HEK293 (cell line): ENCODE measurements around the gene HIC1.

Experiments used
- BCL11B ChIP-seq: fragments of 450-650 bp; formaldehyde crosslinking; IDR thresholded peaks from 2 replicates; pipeline ENCODE4 v1.5.1; 2016; ENCODE audit warnings: low read depth, missing biosample characterization, missing genetic modification characterization
- GLIS2 ChIP-seq: fragments of 450-650 bp; formaldehyde crosslinking; IDR thresholded peaks from 2 replicates; pipeline ENCODE4 v1.5.1; 2016; ENCODE audit warnings: missing biosample characterization, missing genetic modification characterization
- KLF16 ChIP-seq: fragments of 450-650 bp; formaldehyde crosslinking; IDR thresholded peaks from 2 replicates; pipeline ENCODE4 v1.5.1; 2017; ENCODE audit warnings: missing biosample characterization, missing genetic modification characterization
- SP2 ChIP-seq: fragments of 450-650 bp; formaldehyde crosslinking; IDR thresholded peaks from 2 replicates; pipeline ENCODE4 v1.5.1; 2016; ENCODE audit warnings: missing biosample characterization, missing genetic modification characterization
- SP7 ChIP-seq: fragments of 450-650 bp; formaldehyde crosslinking; IDR thresholded peaks from 2 replicates; pipeline ENCODE4 v1.5.1; 2016; ENCODE audit warnings: missing biosample characterization, missing genetic modification characterization
- ZBTB17 ChIP-seq: fragments of 450-650 bp; formaldehyde crosslinking; IDR thresholded peaks from 2 replicates; pipeline ENCODE4 v1.5.1; 2016; ENCODE audit warnings: missing biosample characterization, missing genetic modification characterization
- ZNF146 ChIP-seq: fragments of 450-650 bp; formaldehyde crosslinking; IDR thresholded peaks from 2 replicates; pipeline ENCODE4 v1.5.1; 2016; ENCODE audit warnings: missing biosample characterization, missing genetic modification characterization
- ZNF175 ChIP-seq: fragments of 450-650 bp; formaldehyde crosslinking; IDR thresholded peaks from 2 replicates; pipeline ENCODE4 v1.5.1; 2016; ENCODE audit warnings: missing biosample characterization, missing genetic modification characterization
- ZNF184 ChIP-seq: fragments of 450-650 bp; IDR thresholded peaks from 2 replicates; pipeline ENCODE4 v1.5.1; 2018; ENCODE audit warnings: missing biosample characterization, mild to moderate bottlenecking, missing genetic modification characterization
- ZNF202 ChIP-seq: fragments of 450-650 bp; formaldehyde crosslinking; IDR thresholded peaks from 2 replicates; pipeline ENCODE4 v1.5.1; 2016; ENCODE audit warnings: missing biosample characterization, missing genetic modification characterization, borderline replicate concordance
- ZNF221 ChIP-seq: fragments of 450-650 bp; formaldehyde crosslinking; IDR thresholded peaks from 2 replicates; pipeline ENCODE4 v1.5.1; 2017; ENCODE audit warnings: missing biosample characterization, missing genetic modification characterization, borderline replicate concordance
- ZNF23 ChIP-seq: fragments of 450-650 bp; formaldehyde crosslinking; IDR thresholded peaks from 2 replicates; pipeline ENCODE4 v1.5.1; 2016; ENCODE audit warnings: missing biosample characterization, missing genetic modification characterization, borderline replicate concordance
- ZNF311 ChIP-seq: fragments of 450-650 bp; formaldehyde crosslinking; IDR thresholded peaks from 2 replicates; pipeline ENCODE4 v1.5.1; 2017; ENCODE audit warnings: missing biosample characterization, missing genetic modification characterization, borderline replicate concordance
- ZNF37A ChIP-seq: fragments of 450-650 bp; IDR thresholded peaks from 2 replicates; pipeline ENCODE4 v1.5.1; 2018; ENCODE audit warnings: missing biosample characterization, missing genetic modification characterization
- ZNF394 ChIP-seq: fragments of 450-650 bp; formaldehyde crosslinking; IDR thresholded peaks from 2 replicates; pipeline ENCODE4 v1.5.1; 2016; ENCODE audit warnings: missing biosample characterization, missing genetic modification characterization, mild to moderate bottlenecking, moderate library complexity, borderline replicate concordance
- ZNF404 ChIP-seq: fragments of 450-650 bp; formaldehyde crosslinking; IDR thresholded peaks from 2 replicates; pipeline ENCODE4 v1.5.1; 2017; ENCODE audit warnings: missing biosample characterization, missing genetic modification characterization
- ZNF529 ChIP-seq: fragments of 450-650 bp; formaldehyde crosslinking; IDR thresholded peaks from 2 replicates; pipeline ENCODE4 v1.5.1; 2017; ENCODE audit warnings: missing genetic modification characterization, missing biosample characterization; ENCODE audit not compliant: insufficient replicate concordance
- ZNF544 ChIP-seq: fragments of 450-650 bp; formaldehyde crosslinking; IDR thresholded peaks from 2 replicates; pipeline ENCODE4 v1.5.0; 2017; ENCODE audit warnings: missing biosample characterization, missing genetic modification characterization
- ZNF596 ChIP-seq: fragments of 450-650 bp; IDR thresholded peaks from 2 replicates; pipeline ENCODE4 v1.5.0; 2018; ENCODE audit warnings: missing biosample characterization, mild to moderate bottlenecking, missing genetic modification characterization, moderate library complexity
- ZNF621 ChIP-seq: fragments of 450-650 bp; formaldehyde crosslinking; IDR thresholded peaks from 2 replicates; pipeline ENCODE4 v1.5.1; 2017; ENCODE audit warnings: missing biosample characterization, missing genetic modification characterization
- ZNF654 ChIP-seq: fragments of 450-650 bp; formaldehyde crosslinking; IDR thresholded peaks from 2 replicates; pipeline ENCODE4 v1.5.1; 2016; ENCODE audit warnings: low read depth, missing biosample characterization, missing genetic modification characterization
- ZNF670 ChIP-seq: fragments of 450-650 bp; formaldehyde crosslinking; IDR thresholded peaks from 2 replicates; pipeline ENCODE4 v1.5.1; 2016; ENCODE audit warnings: missing biosample characterization, missing genetic modification characterization, low read depth
- ZNF777 ChIP-seq: fragments of 450-650 bp; formaldehyde crosslinking; IDR thresholded peaks from 2 replicates; pipeline ENCODE4 v1.5.1; 2017; ENCODE audit warnings: missing biosample characterization, missing genetic modification characterization, borderline replicate concordance
- ZNF830 ChIP-seq: fragments of 450-650 bp; IDR thresholded peaks from 2 replicates; pipeline ENCODE4 v1.5.0; 2018; ENCODE audit warnings: missing biosample characterization, missing genetic modification characterization, low read depth, mild to moderate bottlenecking, moderate library complexity
- TF ChIP-seq, protein P1 (sequence below): fragments of 450-650 bp; formaldehyde crosslinking; IDR thresholded peaks from 2 replicates; pipeline ENCODE4 v1.5.1; 2016; ENCODE audit warnings: missing biosample characterization, missing genetic modification characterization
- TF ChIP-seq, protein P2 (sequence below): fragments of 450-650 bp; IDR thresholded peaks from 2 replicates; pipeline ENCODE4 v1.5.1; 2018; ENCODE audit warnings: missing biosample characterization, missing genetic modification characterization
- TF ChIP-seq, protein P3 (sequence below): fragments of 450-650 bp; formaldehyde crosslinking; IDR thresholded peaks from 2 replicates; pipeline ENCODE4 v1.5.1; 2016; ENCODE audit warnings: missing biosample characterization, missing genetic modification characterization
- TF ChIP-seq, protein P4 (sequence below): fragments of 450-650 bp; formaldehyde crosslinking; IDR thresholded peaks from 2 replicates; pipeline ENCODE4 v1.5.1; 2016; ENCODE audit warnings: missing biosample characterization, missing genetic modification characterization
- TF ChIP-seq, protein P5 (sequence below): fragments of 450-650 bp; formaldehyde crosslinking; optimal IDR thresholded peaks from 2 replicates; pipeline ENCODE3; 2016; ENCODE audit warnings: missing biosample characterization, mild to moderate bottlenecking, missing genetic modification characterization
- TF ChIP-seq, protein P6 (sequence below): fragments of 450-650 bp; formaldehyde crosslinking; IDR thresholded peaks from 2 replicates; pipeline ENCODE4 v1.5.1; 2016; ENCODE audit warnings: missing biosample characterization, missing genetic modification characterization
- TF ChIP-seq, protein P7 (sequence below): sonication (generic); formaldehyde crosslinking; IDR thresholded peaks from 2 replicates; pipeline ENCODE4 v1.8.1; 2022; ENCODE audit warnings: mild to moderate bottlenecking, moderate library complexity, missing genetic modification reagents

Gene HIC1

DNA sequence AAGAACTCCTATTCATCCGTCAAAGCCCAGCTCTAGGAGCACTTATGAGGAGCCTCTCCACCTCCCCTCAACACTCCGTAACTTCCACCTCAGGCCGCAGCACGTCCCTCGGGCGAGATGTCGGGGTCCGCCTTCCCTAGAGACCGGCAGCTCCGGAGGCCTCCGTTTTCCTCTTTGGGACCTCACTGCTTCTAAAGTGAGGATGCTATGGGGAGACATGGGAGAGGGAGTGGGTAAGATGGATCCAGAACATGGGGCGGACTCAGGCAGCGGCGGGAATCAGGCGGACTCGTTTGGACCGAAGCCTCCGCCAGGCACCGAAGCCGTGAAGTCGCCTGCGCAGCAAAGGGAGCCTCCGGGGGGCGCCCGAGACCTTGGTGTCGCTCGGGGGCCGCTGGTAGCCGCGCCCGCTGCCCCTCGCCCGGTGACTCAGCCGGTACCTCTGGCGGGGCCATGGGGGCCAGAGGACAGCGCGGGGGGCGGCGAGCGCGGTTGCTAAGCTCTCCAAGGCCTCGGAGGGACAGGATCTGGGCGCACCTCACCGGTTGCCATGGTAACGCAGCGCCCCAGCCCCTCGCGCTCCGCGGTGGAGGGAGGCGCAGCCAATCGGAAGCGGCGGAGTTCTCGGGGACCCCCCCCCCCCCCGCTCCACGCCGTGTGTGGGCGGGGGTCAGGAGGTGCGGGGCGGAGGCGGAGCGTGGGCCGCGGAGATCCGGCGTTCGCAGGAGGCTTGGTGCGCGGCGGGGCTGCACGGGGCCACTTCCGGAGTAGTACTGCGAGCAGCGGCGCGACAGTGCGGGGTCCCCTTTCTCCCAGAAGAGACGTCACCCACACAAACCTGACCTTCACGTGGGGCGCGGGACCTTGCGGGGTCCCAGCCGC, 1.3 kb upstream of the HIC1 start (continued):
- TF ChIP-seq ZNF670 (tag by site-specific recombination) (no peak), ZNF37A (tag by site-specific recombination) (no peak), ZNF146 (tag by site-specific recombination) (no peak), ZNF23 (no peak), KLF16 (peak; percentile 61), GLIS2 (peak; percentile 99), BCL11B (tag by site-specific recombination) (peak; percentile 27; the same call in 1 of the 2 replicates), ZNF184 (no peak), ZNF596 (tag by site-specific recombination) (no peak), ZNF544 (no peak), ZNF175 (tag by site-specific recombination) (no peak), ZNF394 (tag by site-specific recombination) (no peak), SP7 (peak; percentile 82), ZNF221 (tag by site-specific recombination) (no peak), ZNF621 (tag by site-specific recombination) (no peak), ZNF529 (no peak), ZNF202 (tag by site-specific recombination) (no peak), ZNF404 (no peak), ZNF830 (tag by site-specific recombination) (no peak), ZNF777 (no peak), ZNF311 (tag by site-specific recombination) (no peak), SP2 (tag by site-specific recombination) (peak; percentile 72), ZNF654 (peak; percentile 57), ZBTB17 (tag by site-specific recombination) (peak; percentile 92)
- TF ChIP-seq, protein P1, sequence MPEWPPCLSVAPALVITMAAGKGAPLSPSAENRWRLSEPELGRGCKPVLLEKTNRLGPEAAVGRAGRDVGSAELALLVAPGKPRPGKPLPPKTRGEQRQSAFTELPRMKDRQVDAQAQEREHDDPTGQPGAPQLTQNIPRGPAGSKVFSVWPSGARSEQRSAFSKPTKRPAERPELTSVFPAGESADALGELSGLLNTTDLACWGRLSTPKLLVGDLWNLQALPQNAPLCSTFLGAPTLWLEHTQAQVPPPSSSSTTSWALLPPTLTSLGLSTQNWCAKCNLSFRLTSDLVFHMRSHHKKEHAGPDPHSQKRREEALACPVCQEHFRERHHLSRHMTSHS (tag by site-specific recombination): no peak
- TF ChIP-seq, protein P2, sequence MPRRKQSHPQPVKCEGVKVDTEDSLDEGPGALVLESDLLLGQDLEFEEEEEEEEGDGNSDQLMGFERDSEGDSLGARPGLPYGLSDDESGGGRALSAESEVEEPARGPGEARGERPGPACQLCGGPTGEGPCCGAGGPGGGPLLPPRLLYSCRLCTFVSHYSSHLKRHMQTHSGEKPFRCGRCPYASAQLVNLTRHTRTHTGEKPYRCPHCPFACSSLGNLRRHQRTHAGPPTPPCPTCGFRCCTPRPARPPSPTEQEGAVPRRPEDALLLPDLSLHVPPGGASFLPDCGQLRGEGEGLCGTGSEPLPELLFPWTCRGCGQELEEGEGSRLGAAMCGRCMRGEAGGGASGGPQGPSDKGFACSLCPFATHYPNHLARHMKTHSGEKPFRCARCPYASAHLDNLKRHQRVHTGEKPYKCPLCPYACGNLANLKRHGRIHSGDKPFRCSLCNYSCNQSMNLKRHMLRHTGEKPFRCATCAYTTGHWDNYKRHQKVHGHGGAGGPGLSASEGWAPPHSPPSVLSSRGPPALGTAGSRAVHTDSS (tag by site-specific recombination): no peak
- TF ChIP-seq, protein P3, sequence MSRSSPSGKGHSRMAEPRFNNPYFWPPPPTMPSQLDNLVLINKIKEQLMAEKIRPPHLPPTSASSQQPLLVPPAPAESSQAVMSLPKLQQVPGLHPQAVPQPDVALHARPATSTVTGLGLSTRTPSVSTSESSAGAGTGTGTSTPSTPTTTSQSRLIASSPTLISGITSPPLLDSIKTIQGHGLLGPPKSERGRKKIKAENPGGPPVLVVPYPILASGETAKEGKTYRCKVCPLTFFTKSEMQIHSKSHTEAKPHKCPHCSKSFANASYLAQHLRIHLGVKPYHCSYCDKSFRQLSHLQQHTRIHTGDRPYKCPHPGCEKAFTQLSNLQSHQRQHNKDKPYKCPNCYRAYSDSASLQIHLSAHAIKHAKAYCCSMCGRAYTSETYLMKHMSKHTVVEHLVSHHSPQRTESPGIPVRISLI (tag by site-specific recombination): no peak
- TF ChIP-seq, protein P4, sequence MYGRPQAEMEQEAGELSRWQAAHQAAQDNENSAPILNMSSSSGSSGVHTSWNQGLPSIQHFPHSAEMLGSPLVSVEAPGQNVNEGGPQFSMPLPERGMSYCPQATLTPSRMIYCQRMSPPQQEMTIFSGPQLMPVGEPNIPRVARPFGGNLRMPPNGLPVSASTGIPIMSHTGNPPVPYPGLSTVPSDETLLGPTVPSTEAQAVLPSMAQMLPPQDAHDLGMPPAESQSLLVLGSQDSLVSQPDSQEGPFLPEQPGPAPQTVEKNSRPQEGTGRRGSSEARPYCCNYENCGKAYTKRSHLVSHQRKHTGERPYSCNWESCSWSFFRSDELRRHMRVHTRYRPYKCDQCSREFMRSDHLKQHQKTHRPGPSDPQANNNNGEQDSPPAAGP (tag by site-specific recombination): peak; percentile 86
- TF ChIP-seq, protein P5, sequence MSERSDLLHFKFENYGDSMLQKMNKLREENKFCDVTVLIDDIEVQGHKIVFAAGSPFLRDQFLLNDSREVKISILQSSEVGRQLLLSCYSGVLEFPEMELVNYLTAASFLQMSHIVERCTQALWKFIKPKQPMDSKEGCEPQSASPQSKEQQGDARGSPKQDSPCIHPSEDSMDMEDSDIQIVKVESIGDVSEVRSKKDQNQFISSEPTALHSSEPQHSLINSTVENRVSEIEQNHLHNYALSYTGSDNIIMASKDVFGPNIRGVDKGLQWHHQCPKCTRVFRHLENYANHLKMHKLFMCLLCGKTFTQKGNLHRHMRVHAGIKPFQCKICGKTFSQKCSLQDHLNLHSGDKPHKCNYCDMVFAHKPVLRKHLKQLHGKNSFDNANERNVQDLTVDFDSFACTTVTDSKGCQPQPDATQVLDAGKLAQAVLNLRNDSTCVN (tag by site-specific recombination): peak; percentile 88
- TF ChIP-seq, protein P6, sequence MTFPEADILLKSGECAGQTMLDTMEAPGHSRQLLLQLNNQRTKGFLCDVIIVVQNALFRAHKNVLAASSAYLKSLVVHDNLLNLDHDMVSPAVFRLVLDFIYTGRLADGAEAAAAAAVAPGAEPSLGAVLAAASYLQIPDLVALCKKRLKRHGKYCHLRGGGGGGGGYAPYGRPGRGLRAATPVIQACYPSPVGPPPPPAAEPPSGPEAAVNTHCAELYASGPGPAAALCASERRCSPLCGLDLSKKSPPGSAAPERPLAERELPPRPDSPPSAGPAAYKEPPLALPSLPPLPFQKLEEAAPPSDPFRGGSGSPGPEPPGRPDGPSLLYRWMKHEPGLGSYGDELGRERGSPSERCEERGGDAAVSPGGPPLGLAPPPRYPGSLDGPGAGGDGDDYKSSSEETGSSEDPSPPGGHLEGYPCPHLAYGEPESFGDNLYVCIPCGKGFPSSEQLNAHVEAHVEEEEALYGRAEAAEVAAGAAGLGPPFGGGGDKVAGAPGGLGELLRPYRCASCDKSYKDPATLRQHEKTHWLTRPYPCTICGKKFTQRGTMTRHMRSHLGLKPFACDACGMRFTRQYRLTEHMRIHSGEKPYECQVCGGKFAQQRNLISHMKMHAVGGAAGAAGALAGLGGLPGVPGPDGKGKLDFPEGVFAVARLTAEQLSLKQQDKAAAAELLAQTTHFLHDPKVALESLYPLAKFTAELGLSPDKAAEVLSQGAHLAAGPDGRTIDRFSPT: peak; percentile 92
- TF ChIP-seq, protein P7, sequence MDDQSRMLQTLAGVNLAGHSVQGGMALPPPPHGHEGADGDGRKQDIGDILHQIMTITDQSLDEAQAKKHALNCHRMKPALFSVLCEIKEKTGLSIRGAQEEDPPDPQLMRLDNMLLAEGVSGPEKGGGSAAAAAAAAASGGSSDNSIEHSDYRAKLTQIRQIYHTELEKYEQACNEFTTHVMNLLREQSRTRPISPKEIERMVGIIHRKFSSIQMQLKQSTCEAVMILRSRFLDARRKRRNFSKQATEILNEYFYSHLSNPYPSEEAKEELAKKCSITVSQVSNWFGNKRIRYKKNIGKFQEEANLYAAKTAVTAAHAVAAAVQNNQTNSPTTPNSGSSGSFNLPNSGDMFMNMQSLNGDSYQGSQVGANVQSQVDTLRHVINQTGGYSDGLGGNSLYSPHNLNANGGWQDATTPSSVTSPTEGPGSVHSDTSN (CRISPR knock-in tag): 0 out of 2 replicates have a peak, but pooled peaks have one; percentile 59
